Central memory CD4-positive, alpha-beta T cell (primary cell): Measurements from ENCODE around the gene SMIM31.

Source experiments
- DNase-seq: peaks from one replicate; pipeline ENCODE4 v3.0.0; 2022

Gene SMIM31

GRCh38 chr4:164789047-164789446 is 35.1 kb downstream of the SMIM31 start:
- DNase-seq = no peak

- no peak for DNase-seq
Measured at GRCh38 chr4:164790249-164790648, 36.3 kb downstream of the SMIM31 start.

- no peak for DNase-seq
Measured at GRCh38 chr4:164799410-164799809, 45.5 kb downstream of the SMIM31 start.

GRCh38 chr4:164800786-164801185 is 46.9 kb downstream of the SMIM31 start:
- no peak for DNase-seq

- no peak for DNase-seq
Measured at GRCh38 chr4:164802301-164802901, 48.5 kb downstream of the SMIM31 start.

GRCh38 chr4:164803702-164804101 is 49.8 kb downstream of the SMIM31 start:
- no peak for DNase-seq

- no peak for DNase-seq
Measured at GRCh38 chr4:164807611-164808010, 53.7 kb downstream of the SMIM31 start.

- no peak for DNase-seq
Measured at GRCh38 chr4:164813554-164813953, 59.6 kb downstream of the SMIM31 start.

- no peak for DNase-seq
Measured at GRCh38 chr4:164815711-164816110, 61.8 kb downstream of the SMIM31 start.

- no peak for DNase-seq
Measured at GRCh38 chr4:164819366-164819765, 65.4 kb downstream of the SMIM31 start.

GRCh38 chr4:164821711-164822110 is 67.8 kb downstream of the SMIM31 start:
- DNase-seq = no peak

- no peak for DNase-seq
Measured at GRCh38 chr4:164824581-164824980, 70.7 kb downstream of the SMIM31 start.

GRCh38 chr4:164828955-164829354 is 75.0 kb downstream of the SMIM31 start:
- DNase-seq = no peak

GRCh38 chr4:164846566-164846965 is 92.6 kb downstream of the SMIM31 start:
- no peak for DNase-seq

- DNase-seq = no peak
Measured at GRCh38 chr4:164847016-164847415, 93.1 kb downstream of the SMIM31 start.

- DNase-seq = no peak
Measured at GRCh38 chr4:164847967-164848649, 94.2 kb downstream of the SMIM31 start.
